ENCODE results near the gene S1PR3.

DNA sequence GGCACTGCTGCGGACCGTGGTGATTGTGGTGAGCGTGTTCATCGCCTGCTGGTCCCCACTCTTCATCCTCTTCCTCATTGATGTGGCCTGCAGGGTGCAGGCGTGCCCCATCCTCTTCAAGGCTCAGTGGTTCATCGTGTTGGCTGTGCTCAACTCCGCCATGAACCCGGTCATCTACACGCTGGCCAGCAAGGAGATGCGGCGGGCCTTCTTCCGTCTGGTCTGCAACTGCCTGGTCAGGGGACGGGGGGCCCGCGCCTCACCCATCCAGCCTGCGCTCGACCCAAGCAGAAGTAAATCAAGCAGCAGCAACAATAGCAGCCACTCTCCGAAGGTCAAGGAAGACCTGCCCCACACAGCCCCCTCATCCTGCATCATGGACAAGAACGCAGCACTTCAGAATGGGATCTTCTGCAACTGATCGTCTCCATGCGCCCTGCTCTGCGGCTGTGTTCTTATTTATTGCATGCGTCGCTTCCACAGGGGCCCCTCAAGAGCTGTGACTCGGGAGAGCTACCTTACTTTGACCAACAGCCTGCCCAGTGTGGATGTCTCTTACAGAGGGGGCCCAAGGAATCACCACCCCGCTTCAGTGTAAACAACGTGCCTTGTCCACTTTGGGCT is 10.8 kb downstream of the S1PR3 start:
- TF ChIP-seq, protein P1, sequence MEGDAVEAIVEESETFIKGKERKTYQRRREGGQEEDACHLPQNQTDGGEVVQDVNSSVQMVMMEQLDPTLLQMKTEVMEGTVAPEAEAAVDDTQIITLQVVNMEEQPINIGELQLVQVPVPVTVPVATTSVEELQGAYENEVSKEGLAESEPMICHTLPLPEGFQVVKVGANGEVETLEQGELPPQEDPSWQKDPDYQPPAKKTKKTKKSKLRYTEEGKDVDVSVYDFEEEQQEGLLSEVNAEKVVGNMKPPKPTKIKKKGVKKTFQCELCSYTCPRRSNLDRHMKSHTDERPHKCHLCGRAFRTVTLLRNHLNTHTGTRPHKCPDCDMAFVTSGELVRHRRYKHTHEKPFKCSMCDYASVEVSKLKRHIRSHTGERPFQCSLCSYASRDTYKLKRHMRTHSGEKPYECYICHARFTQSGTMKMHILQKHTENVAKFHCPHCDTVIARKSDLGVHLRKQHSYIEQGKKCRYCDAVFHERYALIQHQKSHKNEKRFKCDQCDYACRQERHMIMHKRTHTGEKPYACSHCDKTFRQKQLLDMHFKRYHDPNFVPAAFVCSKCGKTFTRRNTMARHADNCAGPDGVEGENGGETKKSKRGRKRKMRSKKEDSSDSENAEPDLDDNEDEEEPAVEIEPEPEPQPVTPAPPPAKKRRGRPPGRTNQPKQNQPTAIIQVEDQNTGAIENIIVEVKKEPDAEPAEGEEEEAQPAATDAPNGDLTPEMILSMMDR (IDR thresholded peaks at IDR 0.05), result no peak
- no peak for TF ChIP-seq ZFX (IDR thresholded peaks at IDR 0.05; ENCODE audit: borderline replicate concordance)

Data from 22Rv1 (cell line).